ENCODE measurements around the gene MBOAT2.

DNA sequence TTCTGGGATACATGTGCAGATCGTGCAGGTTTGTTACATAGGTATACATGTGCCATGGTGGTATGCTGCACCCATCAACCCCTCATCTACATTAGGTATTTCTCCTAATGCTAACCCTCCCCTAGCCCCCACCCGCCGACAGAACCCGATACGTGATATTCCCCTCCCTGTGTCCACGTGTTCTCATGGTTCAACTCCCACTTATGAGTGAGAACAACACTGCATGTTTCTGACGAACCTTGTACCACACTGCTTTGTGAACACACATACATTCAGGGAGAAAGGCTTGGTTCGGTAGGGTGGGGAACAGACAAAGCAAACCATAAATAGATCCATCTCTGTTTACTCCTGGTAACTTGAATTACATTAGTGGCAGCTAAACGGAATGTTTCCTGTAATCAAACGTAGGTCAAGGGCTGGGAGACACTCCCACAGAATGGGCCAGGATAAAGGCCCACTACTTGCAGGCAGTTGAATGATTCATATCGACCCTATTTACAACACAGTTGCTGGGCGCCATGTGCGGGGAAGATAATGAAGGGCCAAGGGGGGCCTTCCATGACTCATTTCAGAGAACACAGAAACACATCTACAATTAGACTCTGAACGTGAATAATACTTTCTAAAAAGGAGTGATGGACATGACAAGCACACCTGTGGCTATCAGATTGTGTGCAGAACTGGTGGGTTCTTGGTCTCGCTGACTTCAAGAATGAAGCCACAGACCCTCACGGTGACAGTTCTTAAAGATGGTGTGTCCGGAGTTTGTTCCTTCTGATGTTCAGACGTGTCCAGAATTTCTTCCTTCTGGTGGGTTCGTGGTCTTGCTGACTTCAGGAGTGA, 109.3 kb downstream of the MBOAT2 start:
- TF ChIP-seq, protein P1, sequence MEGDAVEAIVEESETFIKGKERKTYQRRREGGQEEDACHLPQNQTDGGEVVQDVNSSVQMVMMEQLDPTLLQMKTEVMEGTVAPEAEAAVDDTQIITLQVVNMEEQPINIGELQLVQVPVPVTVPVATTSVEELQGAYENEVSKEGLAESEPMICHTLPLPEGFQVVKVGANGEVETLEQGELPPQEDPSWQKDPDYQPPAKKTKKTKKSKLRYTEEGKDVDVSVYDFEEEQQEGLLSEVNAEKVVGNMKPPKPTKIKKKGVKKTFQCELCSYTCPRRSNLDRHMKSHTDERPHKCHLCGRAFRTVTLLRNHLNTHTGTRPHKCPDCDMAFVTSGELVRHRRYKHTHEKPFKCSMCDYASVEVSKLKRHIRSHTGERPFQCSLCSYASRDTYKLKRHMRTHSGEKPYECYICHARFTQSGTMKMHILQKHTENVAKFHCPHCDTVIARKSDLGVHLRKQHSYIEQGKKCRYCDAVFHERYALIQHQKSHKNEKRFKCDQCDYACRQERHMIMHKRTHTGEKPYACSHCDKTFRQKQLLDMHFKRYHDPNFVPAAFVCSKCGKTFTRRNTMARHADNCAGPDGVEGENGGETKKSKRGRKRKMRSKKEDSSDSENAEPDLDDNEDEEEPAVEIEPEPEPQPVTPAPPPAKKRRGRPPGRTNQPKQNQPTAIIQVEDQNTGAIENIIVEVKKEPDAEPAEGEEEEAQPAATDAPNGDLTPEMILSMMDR (conservative IDR thresholded peaks at IDR 0.05; ENCODE audit: low read depth in 2 of 2), result no peak
- TF ChIP-seq, protein P2, sequence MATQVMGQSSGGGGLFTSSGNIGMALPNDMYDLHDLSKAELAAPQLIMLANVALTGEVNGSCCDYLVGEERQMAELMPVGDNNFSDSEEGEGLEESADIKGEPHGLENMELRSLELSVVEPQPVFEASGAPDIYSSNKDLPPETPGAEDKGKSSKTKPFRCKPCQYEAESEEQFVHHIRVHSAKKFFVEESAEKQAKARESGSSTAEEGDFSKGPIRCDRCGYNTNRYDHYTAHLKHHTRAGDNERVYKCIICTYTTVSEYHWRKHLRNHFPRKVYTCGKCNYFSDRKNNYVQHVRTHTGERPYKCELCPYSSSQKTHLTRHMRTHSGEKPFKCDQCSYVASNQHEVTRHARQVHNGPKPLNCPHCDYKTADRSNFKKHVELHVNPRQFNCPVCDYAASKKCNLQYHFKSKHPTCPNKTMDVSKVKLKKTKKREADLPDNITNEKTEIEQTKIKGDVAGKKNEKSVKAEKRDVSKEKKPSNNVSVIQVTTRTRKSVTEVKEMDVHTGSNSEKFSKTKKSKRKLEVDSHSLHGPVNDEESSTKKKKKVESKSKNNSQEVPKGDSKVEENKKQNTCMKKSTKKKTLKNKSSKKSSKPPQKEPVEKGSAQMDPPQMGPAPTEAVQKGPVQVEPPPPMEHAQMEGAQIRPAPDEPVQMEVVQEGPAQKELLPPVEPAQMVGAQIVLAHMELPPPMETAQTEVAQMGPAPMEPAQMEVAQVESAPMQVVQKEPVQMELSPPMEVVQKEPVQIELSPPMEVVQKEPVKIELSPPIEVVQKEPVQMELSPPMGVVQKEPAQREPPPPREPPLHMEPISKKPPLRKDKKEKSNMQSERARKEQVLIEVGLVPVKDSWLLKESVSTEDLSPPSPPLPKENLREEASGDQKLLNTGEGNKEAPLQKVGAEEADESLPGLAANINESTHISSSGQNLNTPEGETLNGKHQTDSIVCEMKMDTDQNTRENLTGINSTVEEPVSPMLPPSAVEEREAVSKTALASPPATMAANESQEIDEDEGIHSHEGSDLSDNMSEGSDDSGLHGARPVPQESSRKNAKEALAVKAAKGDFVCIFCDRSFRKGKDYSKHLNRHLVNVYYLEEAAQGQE (IDR thresholded peaks at IDR 0.05; ENCODE audit: unreplicated experiment), result no peak
- TF ChIP-seq POLR2AphosphoS5 (IDR thresholded peaks at IDR 0.05; ENCODE audit: low read depth) (no peak), EZH2phosphoT487 (IDR thresholded peaks at IDR 0.05; ENCODE audit: unreplicated experiment) (no peak), EZH2 (IDR thresholded peaks at IDR 0.05; ENCODE audit: low read depth, unreplicated experiment) (no peak), CREB1 (CRISPR knock-in tag; IDR thresholded peaks at IDR 0.05; ENCODE audit: low read depth) (no peak), STAT1 (IDR thresholded peaks at IDR 0.05; ENCODE audit: unreplicated experiment) (no peak), ZNF114 (CRISPR knock-in tag; IDR thresholded peaks at IDR 0.05) (no peak), JUNB (IDR thresholded peaks at IDR 0.05; ENCODE audit: unreplicated experiment) (no peak)
- TF ChIP-seq, protein P3, sequence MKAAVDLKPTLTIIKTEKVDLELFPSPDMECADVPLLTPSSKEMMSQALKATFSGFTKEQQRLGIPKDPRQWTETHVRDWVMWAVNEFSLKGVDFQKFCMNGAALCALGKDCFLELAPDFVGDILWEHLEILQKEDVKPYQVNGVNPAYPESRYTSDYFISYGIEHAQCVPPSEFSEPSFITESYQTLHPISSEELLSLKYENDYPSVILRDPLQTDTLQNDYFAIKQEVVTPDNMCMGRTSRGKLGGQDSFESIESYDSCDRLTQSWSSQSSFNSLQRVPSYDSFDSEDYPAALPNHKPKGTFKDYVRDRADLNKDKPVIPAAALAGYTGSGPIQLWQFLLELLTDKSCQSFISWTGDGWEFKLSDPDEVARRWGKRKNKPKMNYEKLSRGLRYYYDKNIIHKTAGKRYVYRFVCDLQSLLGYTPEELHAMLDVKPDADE (IDR thresholded peaks at IDR 0.05), result no peak

Data from GM23338 (cell line).